Loucy (cell line): ENCODE data around the gene PPP1R15A.

Experiments
- H2AFZ ChIP-seq: fragments of 200-600 bp; sonication (generic); 2 replicates; pipeline ENCODE4 v1.6.0; 2016; ENCODE audit warnings: antibody characterized with exemption, mild to moderate bottlenecking, low read length, moderate library complexity
- H3F3A ChIP-seq: fragments of 200-600 bp; 2 replicates; pipeline ENCODE4 v1.6.0; 2016; ENCODE audit warnings: antibody characterized with exemption, low read depth, mild to moderate bottlenecking
- H3K27me3 ChIP-seq: fragments of 200-600 bp; sonication (generic); 2 replicates; pipeline ENCODE4 v1.6.1; 2014; ENCODE audit warnings: low read length, mild to moderate bottlenecking; ENCODE audit not compliant: insufficient read depth, poor library complexity, severe bottlenecking
- H3K36me3 ChIP-seq: fragments of 200-600 bp; sonication (generic); 2 replicates; pipeline ENCODE4 v1.6.1; 2016; ENCODE audit warnings: low read length; ENCODE audit not compliant: insufficient read depth
- H3K4me1 ChIP-seq: fragments of 200-600 bp; sonication (generic); 2 replicates; pipeline ENCODE4 v1.5.1; 2014; ENCODE audit warnings: low read length, mild to moderate bottlenecking; ENCODE audit not compliant: insufficient read depth, poor library complexity, severe bottlenecking
- H3K4me2 ChIP-seq: fragments of 200-600 bp; sonication (generic); 2 replicates; pipeline ENCODE4 v1.6.0; 2014; ENCODE audit warnings: antibody characterized with exemption, low read length, low read depth, mild to moderate bottlenecking; ENCODE audit not compliant: poor library complexity, severe bottlenecking
- H3K4me3 ChIP-seq: fragments of 200-600 bp; sonication (generic); 2 replicates; pipeline ENCODE4 v1.5.1; 2014; ENCODE audit warnings: low read length, mild to moderate bottlenecking, mixed read lengths; ENCODE audit not compliant: poor library complexity, severe bottlenecking
- H3K79me2 ChIP-seq: fragments of 200-600 bp; sonication (generic); 2 replicates; pipeline ENCODE4 v1.6.1; 2014; ENCODE audit warnings: low read length; ENCODE audit not compliant: insufficient read depth
- H3K9ac ChIP-seq: fragments of 200-600 bp; sonication (generic); 2 replicates; pipeline ENCODE4 v1.6.0; 2014; ENCODE audit warnings: mild to moderate bottlenecking, low read depth, low read length, moderate library complexity; ENCODE audit not compliant: poor library complexity, severe bottlenecking
- H3K9me2 ChIP-seq: fragments of 200-600 bp; sonication (generic); replicated peaks from 2 replicates; pipeline ENCODE4 v1.6.1; 2016; ENCODE audit warnings: low read depth, low read length, mixed read lengths
- H3K9me3 ChIP-seq: fragments of 200-600 bp; sonication (generic); 2 replicates; pipeline ENCODE4 v1.6.1; 2014; ENCODE audit warnings: mild to moderate bottlenecking, antibody characterized with exemption, low read length, low read depth; ENCODE audit not compliant: insufficient read depth
- H4K20me1 ChIP-seq: fragments of 200-600 bp; sonication (generic); 2 replicates; pipeline ENCODE4 v1.6.0; 2014; ENCODE audit warnings: antibody characterized with exemption, low read length, mild to moderate bottlenecking; ENCODE audit not compliant: insufficient read depth, poor library complexity, severe bottlenecking
- EZH2phosphoT487 ChIP-seq: fragments of 200-600 bp; IDR thresholded peaks from 2 replicates; pipeline ENCODE4 v1.6.1; 2018; ENCODE audit warnings: antibody characterized with exemption, mild to moderate bottlenecking, moderate library complexity, borderline replicate concordance
- TF ChIP-seq, protein P1 (sequence below): fragments of 200-600 bp; sonication (generic); conservative IDR thresholded peaks from 2 replicates; pipeline ENCODE4 v1.5.1; 2014; ENCODE audit warnings: mild to moderate bottlenecking, antibody characterized with exemption, low read length

PPP1R15A gene

GRCh38 chr19:48872182-48872883 is at the start of gene PPP1R15A:
Gene PPP1R15A, plus strand, starts transcription at chr19:48872421. Its CDS starts 813 bp downstream, at chr19:48873234.
- no peaks in the 10 kb centered on the region for H3K9me2 ChIP-seq
- no peak for TF ChIP-seq EZH2phosphoT487
- TF ChIP-seq, protein P1, sequence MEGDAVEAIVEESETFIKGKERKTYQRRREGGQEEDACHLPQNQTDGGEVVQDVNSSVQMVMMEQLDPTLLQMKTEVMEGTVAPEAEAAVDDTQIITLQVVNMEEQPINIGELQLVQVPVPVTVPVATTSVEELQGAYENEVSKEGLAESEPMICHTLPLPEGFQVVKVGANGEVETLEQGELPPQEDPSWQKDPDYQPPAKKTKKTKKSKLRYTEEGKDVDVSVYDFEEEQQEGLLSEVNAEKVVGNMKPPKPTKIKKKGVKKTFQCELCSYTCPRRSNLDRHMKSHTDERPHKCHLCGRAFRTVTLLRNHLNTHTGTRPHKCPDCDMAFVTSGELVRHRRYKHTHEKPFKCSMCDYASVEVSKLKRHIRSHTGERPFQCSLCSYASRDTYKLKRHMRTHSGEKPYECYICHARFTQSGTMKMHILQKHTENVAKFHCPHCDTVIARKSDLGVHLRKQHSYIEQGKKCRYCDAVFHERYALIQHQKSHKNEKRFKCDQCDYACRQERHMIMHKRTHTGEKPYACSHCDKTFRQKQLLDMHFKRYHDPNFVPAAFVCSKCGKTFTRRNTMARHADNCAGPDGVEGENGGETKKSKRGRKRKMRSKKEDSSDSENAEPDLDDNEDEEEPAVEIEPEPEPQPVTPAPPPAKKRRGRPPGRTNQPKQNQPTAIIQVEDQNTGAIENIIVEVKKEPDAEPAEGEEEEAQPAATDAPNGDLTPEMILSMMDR = no peak
- H3K27me3 ChIP-seq = no peaks in the 10 kb centered on the region
- peak within 1 kb of the TSS; percentile 90 for H2AFZ ChIP-seq
- peaks cover 24% of the 10 kb centered on the region for H4K20me1 ChIP-seq
- H3K4me1 ChIP-seq = peaks cover 32% of the 10 kb centered on the region
- H3F3A ChIP-seq = no peaks in the 10 kb centered on the region
- peak within 1 kb of the TSS; percentile 95 for H3K4me3 ChIP-seq
- H3K9me3 ChIP-seq = no peaks in the 10 kb centered on the region
- peak within 1 kb of the TSS; percentile 97 for H3K9ac ChIP-seq
- H3K79me2 ChIP-seq = peaks cover 29% of the 10 kb centered on the region; the same call in 1 of the 2 replicates
- no peaks in the 10 kb centered on the region for H3K36me3 ChIP-seq
- H3K4me2 ChIP-seq = peak within 1 kb of the TSS; percentile 88

GRCh38 chr19:48822514-48822913 is 49.7 kb upstream of the PPP1R15A start:
- Histone ChIP-seq H3K36me3 (no peaks in the 10 kb centered on the region), H3K9me3 (no peaks in the 10 kb centered on the region), H3K4me3 (no peak overlapping the region), H2AFZ (no peak overlapping the region), H3K79me2 (no peaks in the 10 kb centered on the region), H3K27me3 (no peaks in the 10 kb centered on the region), H3K9ac (no peak overlapping the region), H3K9me2 (no peaks in the 10 kb centered on the region), H3K4me1 (no peaks in the 10 kb centered on the region), H3F3A (no peaks in the 10 kb centered on the region), H3K4me2 (no peak overlapping the region), H4K20me1 (no peaks in the 10 kb centered on the region)
- TF ChIP-seq, protein P1 = no peak
- TF ChIP-seq EZH2phosphoT487 = no peak

DNA sequence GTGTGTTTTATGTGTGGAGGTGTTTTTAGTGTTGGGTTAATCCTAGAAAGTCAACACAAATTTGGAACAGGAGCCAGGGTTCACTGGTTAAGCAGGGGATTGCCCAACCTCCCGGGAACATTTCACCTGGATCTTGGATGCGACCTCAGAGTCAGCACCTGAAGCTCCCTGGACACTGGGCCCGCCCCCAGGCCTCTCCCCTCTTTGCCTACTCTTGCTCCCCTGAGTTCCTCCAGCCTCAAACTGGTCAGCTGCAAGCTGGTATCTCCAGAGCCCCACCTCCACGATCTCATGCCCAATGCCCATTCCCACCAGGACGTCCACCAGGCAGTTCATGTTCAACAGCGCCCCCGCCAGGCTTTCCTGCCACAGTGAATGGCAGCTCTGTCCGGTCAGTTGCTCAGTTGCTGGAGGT is 45.6 kb upstream of the PPP1R15A start:
- Histone ChIP-seq H3K27me3 (no peaks in the 10 kb centered on the region), H3K4me3 (no peak overlapping the region), H3K9ac (no peak overlapping the region), H3K36me3 (no peaks in the 10 kb centered on the region), H2AFZ (no peak overlapping the region), H4K20me1 (no peaks in the 10 kb centered on the region), H3K9me2 (no peaks in the 10 kb centered on the region), H3K79me2 (no peaks in the 10 kb centered on the region), H3K9me3 (no peaks in the 10 kb centered on the region), H3K4me2 (no peak overlapping the region), H3K4me1 (no peaks in the 10 kb centered on the region), H3F3A (no peaks in the 10 kb centered on the region)
- TF ChIP-seq, protein P1 = peak; percentile 35
- no peak for TF ChIP-seq EZH2phosphoT487
